Epithelial cell of proximal tubule (primary cell): ENCODE results near the gene SHISA7. TPM values are rescaled to one million over a fixed set of nuclear protein-coding genes. Genes with fewer than 3 reads are reported as not detected.

Experiments
- DNase-seq: peaks from one replicate; pipeline ENCODE4 v3.0.0-alpha.2; 2011; ENCODE audit warnings: low read depth
- H3K4me3 ChIP-seq: 2 replicates; pipeline ENCODE4 v1.5.1; 2011; ENCODE audit warnings: low read depth, mild to moderate bottlenecking, low read length
- CTCF ChIP-seq: conservative IDR thresholded peaks from 2 replicates; pipeline ENCODE4 v1.5.1; 2012; ENCODE audit warnings: low read depth, mild to moderate bottlenecking, low read length
- total RNA-seq: library from RNA; depleted of rRNA; stranded (reverse); fragments of >200 nt; gene quantifications from 2 replicates; pipeline ENCODE4 v1.2.3, GENCODE V29; 2015

SHISA7 gene
- total RNA-seq, 1 donor from 2014 or later = 0.17 TPM

GRCh38 chr19:55474269-55475265 lies 31.5 kb upstream of the SHISA7 start:
- DNase-seq = peak; percentile 83
- TF ChIP-seq CTCF = no peak
- peak overlapping the region; percentile 28 for H3K4me3 ChIP-seq

GRCh38 chr19:55473225-55474012 lies 30.3 kb upstream of the SHISA7 start:
- H3K4me3 ChIP-seq = no peak overlapping the region
- no peak for TF ChIP-seq CTCF
- DNase-seq = no peak

- no peak for TF ChIP-seq CTCF
- no peak for DNase-seq
- no peak overlapping the region for H3K4me3 ChIP-seq
These were observed 29.4 kb upstream of the SHISA7 start for GRCh38 chr19:55472463-55472862.

- H3K4me3 ChIP-seq = no peak overlapping the region
- DNase-seq = no peak
- TF ChIP-seq CTCF = no peak
These were observed 28.2 kb upstream of the SHISA7 start for GRCh38 chr19:55471266-55471665.

GRCh38 chr19:55468054-55468393 lies 24.9 kb upstream of the SHISA7 start:
- peak overlapping the region; percentile 14 for H3K4me3 ChIP-seq
- no peak for DNase-seq
- TF ChIP-seq CTCF = no peak

- DNase-seq = no peak
- H3K4me3 ChIP-seq = peak overlapping the region; percentile 14
- TF ChIP-seq CTCF = peak; percentile 92
These were observed 24.3 kb upstream of the SHISA7 start for GRCh38 chr19:55467236-55468053.
